Mesenchymal stem cell (in vitro differentiated cells and primary cell): ENCODE measurements around the gene GARNL3.

ENCODE experiments used
- DNase-seq: peaks from one replicate; pipeline ENCODE4 v3.0.0-alpha.2; 2013
- H2AFZ ChIP-seq: one replicate; pipeline ENCODE4 v1.6.1; 2013; ENCODE audit warnings: low read depth, mild to moderate bottlenecking, control low read depth, inconsistent platforms, low read length, moderate library complexity
- H2AK5ac ChIP-seq: 2 replicates; pipeline ENCODE4 v1.6.1; 2013; ENCODE audit warnings: low read length, moderate library complexity, mild to moderate bottlenecking, inconsistent platforms; ENCODE audit not compliant: severe bottlenecking
- H2BK120ac ChIP-seq: one replicate; pipeline ENCODE4 v1.6.1; 2013; ENCODE audit warnings: low read depth, mild to moderate bottlenecking, inconsistent platforms, low read length, moderate library complexity
- H2BK12ac ChIP-seq, 2 experiments: one replicate each; pipeline ENCODE4 v1.6.1; 2013; ENCODE audit warnings: inconsistent platforms in 2 of 2, low read length in 2 of 2, mild to moderate bottlenecking in 2 of 2, moderate library complexity in 2 of 2, control low read depth in 1 of 2
- H2BK15ac ChIP-seq: one replicate; pipeline ENCODE4 v1.6.1; 2013; ENCODE audit warnings: mild to moderate bottlenecking, low read depth, inconsistent platforms; ENCODE audit not compliant: poor library complexity, severe bottlenecking
- H2BK5ac ChIP-seq: 2 replicates; pipeline ENCODE4 v1.6.1; 2013; ENCODE audit warnings: low read depth, mild to moderate bottlenecking, low read length, control low read depth, inconsistent platforms; ENCODE audit not compliant: poor library complexity, severe bottlenecking
- H3K14ac ChIP-seq, 2 experiments: one replicate each; pipeline ENCODE4 v1.6.1; 2013; ENCODE audit warnings: inconsistent platforms in 2 of 2, low read length in 2 of 2, control low read depth in 1 of 2, mild to moderate bottlenecking in 1 of 2, moderate library complexity in 1 of 2
- H3K18ac ChIP-seq, 2 experiments: one replicate each; pipeline ENCODE4 v1.6.1; 2013; ENCODE audit warnings: inconsistent platforms in 2 of 2, low read length in 2 of 2, control low read depth in 1 of 2, low read depth in 1 of 2, mild to moderate bottlenecking in 1 of 2
- H3K23ac ChIP-seq, 2 experiments: one replicate each; pipeline ENCODE4 v1.6.1; 2013; ENCODE audit warnings: inconsistent platforms in 2 of 2, low read length in 2 of 2, mild to moderate bottlenecking in 2 of 2, moderate library complexity in 2 of 2, control low read depth in 1 of 2
- H3K27ac ChIP-seq: 2 replicates; pipeline ENCODE4 v1.5.1; 2013; ENCODE audit warnings: mild to moderate bottlenecking, moderate library complexity, low read length, control low read depth, inconsistent platforms; ENCODE audit not compliant: poor library complexity, severe bottlenecking
- H3K27me3 ChIP-seq, 2 experiments: 2 replicates each; pipeline versions ENCODE4 v1.6.1 to v1.7.0; 2013; ENCODE audit warnings: low read length in 2 of 2, mild to moderate bottlenecking in 2 of 2, moderate library complexity in 2 of 2, control low read depth in 1 of 2, inconsistent platforms in 1 of 2; ENCODE audit not compliant: control insufficient read depth in 1 of 2, insufficient read depth in 1 of 2
- H3K36me3 ChIP-seq, 2 experiments: 2 replicates each; pipeline versions ENCODE4 v1.6.1 to v1.7.0; 2013; ENCODE audit warnings: low read length in 2 of 2, control low read depth in 1 of 2, inconsistent platforms in 1 of 2, low read depth in 1 of 2, mild to moderate bottlenecking in 1 of 2; ENCODE audit not compliant: insufficient read depth in 2 of 2, control insufficient read depth in 1 of 2
- H3K4ac ChIP-seq, 2 experiments: one replicate each; pipeline ENCODE4 v1.6.1; 2013; ENCODE audit warnings: inconsistent platforms in 2 of 2, low read length in 2 of 2, mild to moderate bottlenecking in 2 of 2, moderate library complexity in 2 of 2, control low read depth in 1 of 2, low read depth in 1 of 2
- H3K4me1 ChIP-seq: 2 replicates; pipeline ENCODE4 v1.6.1; 2013; ENCODE audit warnings: low read depth, low read length, control low read depth; ENCODE audit not compliant: control insufficient read depth, insufficient read depth
- H3K4me2 ChIP-seq: 2 replicates; pipeline ENCODE4 v1.6.1; 2013; ENCODE audit warnings: low read length, mild to moderate bottlenecking, inconsistent platforms; ENCODE audit not compliant: poor library complexity, severe bottlenecking
- H3K4me3 ChIP-seq, 2 experiments: 2 replicates each; pipeline versions ENCODE4 v1.5.1 to v1.7.0; 2013; ENCODE audit warnings: low read length in 2 of 2, mild to moderate bottlenecking in 2 of 2, control low read depth in 1 of 2, low read depth in 1 of 2; ENCODE audit not compliant: insufficient read depth in 1 of 2
- H3K79me1 ChIP-seq: replicated peaks from 2 replicates; pipeline ENCODE4 v1.6.1; 2013; ENCODE audit warnings: mild to moderate bottlenecking, control low read depth, low read length, inconsistent platforms; ENCODE audit not compliant: poor library complexity, severe bottlenecking
- H3K9ac ChIP-seq: 2 replicates; pipeline ENCODE4 v1.7.0; 2013; ENCODE audit warnings: mild to moderate bottlenecking, low read length, moderate library complexity
- H3K9me3 ChIP-seq: 2 replicates; pipeline ENCODE4 v1.7.0; 2013; ENCODE audit warnings: mild to moderate bottlenecking, low read length; ENCODE audit not compliant: control insufficient read depth
- H4K8ac ChIP-seq: one replicate; pipeline ENCODE4 v1.6.1; 2013; ENCODE audit warnings: inconsistent platforms, mild to moderate bottlenecking, low read length, moderate library complexity
- H4K91ac ChIP-seq: one replicate; pipeline ENCODE4 v1.6.1; 2013; ENCODE audit warnings: mild to moderate bottlenecking, low read length, inconsistent platforms
- WGBS: methylation state at CpG from one replicate; pipeline ENCODE4 v1.1.7; 2013; ENCODE audit warnings: mixed read lengths; 5-methylcytosine and 5-hydroxymethylcytosine counted together

GARNL3 gene

DNA sequence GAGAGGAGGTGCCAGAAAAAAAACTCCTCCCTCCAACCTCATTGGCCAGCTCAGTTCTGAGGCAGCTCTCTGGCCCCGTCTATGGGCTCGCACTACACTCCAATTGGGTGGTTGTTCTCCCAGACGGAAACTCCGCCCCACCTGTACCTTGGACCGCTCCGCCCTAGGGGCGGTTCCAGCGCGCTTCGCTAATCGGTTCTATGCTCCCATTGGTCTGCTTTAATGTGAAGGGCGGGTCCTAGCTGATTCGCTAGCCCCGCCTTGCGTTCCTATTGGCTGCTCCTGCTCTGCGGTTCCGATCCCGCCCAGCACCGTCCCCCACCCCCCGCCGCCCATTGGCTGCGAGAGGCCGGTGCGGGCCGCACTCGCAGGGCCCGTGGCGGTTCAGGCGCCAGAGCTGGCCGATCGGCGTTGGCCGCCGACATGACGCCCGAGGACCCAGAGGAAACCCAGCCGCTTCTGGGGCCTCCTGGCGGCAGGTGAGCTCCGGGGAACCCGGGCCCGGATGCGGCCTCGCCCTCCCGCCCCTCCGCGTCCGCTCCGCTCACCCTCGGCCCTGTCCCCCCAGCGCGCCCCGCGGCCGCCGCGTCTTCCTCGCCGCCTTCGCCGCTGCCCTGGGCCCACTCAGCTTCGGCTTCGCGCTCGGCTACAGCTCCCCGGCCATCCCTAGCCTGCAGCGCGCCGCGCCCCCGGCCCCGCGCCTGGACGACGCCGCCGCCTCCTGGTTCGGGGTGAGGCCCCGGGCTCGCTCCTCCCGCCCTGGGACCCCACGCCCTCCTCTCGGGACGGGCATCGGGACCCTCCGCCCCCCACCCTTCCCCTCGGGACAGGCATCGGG is 132.5 kb downstream of the GARNL3 start, which contains the start of gene SLC2A8:
TSS of gene SLC2A8 (plus strand) at position 362 of the 838 bp plus-strand sequence. CDS start at position 424, 62 bp downstream.
- Histone ChIP-seq H2AFZ (peak within 1 kb of the TSS; percentile 87), H3K4ac (no peak within 1 kb of the TSS), H3K27ac (no peak within 1 kb of the TSS), H3K4me3 (peak within 1 kb of the TSS; percentile 33 to 76), H3K36me3 (peaks cover 0 to 8% of the 10 kb centered on the region in 2 experiments), H3K4me2 (peak within 1 kb of the TSS; percentile 93), H3K79me1 (peaks cover 10% of the 10 kb centered on the region), H3K14ac (peak within 1 kb of the TSS in 1 of 2 experiments; percentile 76), H2BK120ac (no peak within 1 kb of the TSS), H2AK5ac (no peak within 1 kb of the TSS), H3K27me3 (peaks cover 11 to 92% of the 10 kb centered on the region in 2 experiments), H3K18ac (peak within 1 kb of the TSS; percentile 41 to 59), H3K4me1 (peaks cover 18% of the 10 kb centered on the region), H4K91ac (peak within 1 kb of the TSS; percentile 66), H2BK15ac (no peak within 1 kb of the TSS), H2BK5ac (peak within 1 kb of the TSS; percentile 39), H3K9ac (no peak within 1 kb of the TSS), H3K23ac (peak within 1 kb of the TSS; percentile 43 to 78), H3K9me3 (peaks cover 7% of the 10 kb centered on the region), H2BK12ac (no peak within 1 kb of the TSS), H4K8ac (peak within 1 kb of the TSS; percentile 30)
- peak; percentile 100 for DNase-seq
- under 1% methylated on average over 62 of the region's 87 CpGs for WGBS

DNA sequence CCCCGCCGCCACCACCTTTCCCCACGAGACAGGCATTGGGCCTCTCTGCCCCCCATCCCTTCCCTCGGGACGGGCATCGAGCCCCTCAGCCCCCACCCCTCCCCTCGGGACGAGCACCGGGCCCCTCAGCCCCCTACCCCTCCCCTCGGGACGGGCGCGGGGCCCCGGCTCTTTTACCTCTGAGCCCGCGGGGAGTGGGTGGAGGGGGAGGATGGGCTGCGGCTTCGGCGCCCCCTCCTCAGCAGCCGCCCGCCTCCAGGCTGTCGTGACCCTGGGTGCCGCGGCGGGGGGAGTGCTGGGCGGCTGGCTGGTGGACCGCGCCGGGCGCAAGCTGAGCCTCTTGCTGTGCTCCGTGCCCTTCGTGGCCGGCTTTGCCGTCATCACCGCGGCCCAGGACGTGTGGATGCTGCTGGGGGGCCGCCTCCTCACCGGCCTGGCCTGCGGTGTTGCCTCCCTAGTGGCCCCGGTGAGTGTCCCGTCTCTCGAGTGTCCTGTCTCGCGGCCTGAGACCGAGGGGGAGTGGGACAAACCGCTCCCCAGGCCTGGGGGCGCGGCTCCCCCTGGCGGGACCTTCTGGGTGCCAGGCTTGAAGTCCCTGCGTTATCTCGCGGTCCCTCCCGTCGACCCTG is 133.2 kb downstream of the GARNL3 start:
- Histone ChIP-seq H3K27ac (no peak overlapping the region), H3K4me1 (peaks cover 18% of the 10 kb centered on the region), H3K4ac (no peak overlapping the region), H3K4me3 (peak overlapping the region; percentile 33 to 76), H3K9ac (no peak overlapping the region), H3K9me3 (peaks cover 7% of the 10 kb centered on the region), H3K23ac (peak overlapping the region; percentile 43 to 78), H3K14ac (no peak overlapping the region), H2BK15ac (no peak overlapping the region), H3K4me2 (peak overlapping the region; percentile 93), H2AFZ (peak overlapping the region; percentile 87), H4K8ac (peak overlapping the region; percentile 30), H2BK12ac (no peak overlapping the region), H4K91ac (no peak overlapping the region), H2AK5ac (no peak overlapping the region), H3K27me3 (peaks cover 11 to 92% of the 10 kb centered on the region in 2 experiments), H3K79me1 (peaks cover 10% of the 10 kb centered on the region), H3K36me3 (peaks cover 0 to 14% of the 10 kb centered on the region in 2 experiments), H2BK120ac (no peak overlapping the region), H2BK5ac (no peak overlapping the region), H3K18ac (peak overlapping the region in 1 of 2 experiments; percentile 59)
- DNase-seq: peak; percentile 64
- 3% methylated on average over 35 of the region's 55 CpGs for WGBS

DNA sequence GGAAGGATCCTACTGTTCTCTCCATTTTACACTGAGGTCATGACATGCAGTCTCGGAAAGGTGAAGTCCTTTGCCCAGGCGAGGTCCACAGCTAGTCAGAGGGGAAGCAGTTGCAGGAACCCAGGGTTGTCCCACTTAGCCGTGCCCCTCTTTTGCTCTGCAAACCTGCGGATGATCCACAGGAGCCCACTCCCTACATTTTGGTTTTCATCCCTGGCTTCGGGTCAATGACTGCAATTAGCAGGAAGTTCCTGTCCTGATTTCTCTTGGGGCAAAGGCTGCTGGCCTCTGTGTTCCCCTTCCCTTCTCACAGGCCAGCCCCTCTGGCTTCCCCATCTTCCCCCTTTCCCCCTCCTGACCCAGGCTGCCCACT is 133.7 kb downstream of the GARNL3 start:
- H3K27ac ChIP-seq: no peak overlapping the region
- H2BK120ac ChIP-seq: no peak overlapping the region
- no peak overlapping the region for H2BK15ac ChIP-seq
- H3K4me3 ChIP-seq: no peak overlapping the region
- H3K9me3 ChIP-seq: peaks cover 7% of the 10 kb centered on the region
- H4K8ac ChIP-seq: no peak overlapping the region
- no peak overlapping the region for H2AK5ac ChIP-seq
- no peak overlapping the region for H2AFZ ChIP-seq
- no peak overlapping the region for H4K91ac ChIP-seq
- H3K4me1 ChIP-seq: peaks cover 18% of the 10 kb centered on the region
- no peak overlapping the region for H3K4ac ChIP-seq
- H3K4me2 ChIP-seq: peak overlapping the region; percentile 93
- H3K23ac ChIP-seq: no peak overlapping the region
- DNase-seq: no peak
- peak overlapping the region in 1 of 2 experiments; percentile 23 for H2BK12ac ChIP-seq
- 54% methylated on average over 5 of the region's 5 CpGs for WGBS
- no peak overlapping the region for H3K9ac ChIP-seq
- no peak overlapping the region for H3K14ac ChIP-seq
- H3K36me3 ChIP-seq: peaks cover 0 to 15% of the 10 kb centered on the region in 2 experiments
- peaks cover 11 to 90% of the 10 kb centered on the region in 2 experiments for H3K27me3 ChIP-seq
- H2BK5ac ChIP-seq: no peak overlapping the region
- no peak overlapping the region for H3K18ac ChIP-seq
- peaks cover 10% of the 10 kb centered on the region for H3K79me1 ChIP-seq
